Endothelial cell (in vitro differentiated cells): ENCODE results near the gene CAB39. TPM values are rescaled to one million over a fixed set of nuclear protein-coding genes. Genes with fewer than 3 reads are reported as not detected.

ENCODE experiments used
- DNase-seq: peaks from one replicate; pipeline ENCODE4 v3.0.0; 2021; ENCODE audit warnings: low spot score
- H3K27ac Mint-ChIP-seq: one replicate; pipeline ENCODE4 v1.8.0; 2021; ENCODE audit warnings: mixed read lengths, inconsistent platforms; ENCODE audit not compliant: unreplicated experiment
- H3K27me3 Mint-ChIP-seq: one replicate; pipeline ENCODE4 v1.8.0; 2021; ENCODE audit warnings: mild to moderate bottlenecking, moderate library complexity, mixed read lengths, inconsistent platforms; ENCODE audit not compliant: unreplicated experiment
- H3K36me3 Mint-ChIP-seq: one replicate; pipeline ENCODE4 v1.8.0; 2021; ENCODE audit warnings: mild to moderate bottlenecking, low read depth, mixed read lengths, inconsistent platforms; ENCODE audit not compliant: unreplicated experiment
- H3K4me1 Mint-ChIP-seq: one replicate; pipeline ENCODE4 v1.8.0; 2021; ENCODE audit warnings: mild to moderate bottlenecking, mixed read lengths, inconsistent platforms; ENCODE audit not compliant: unreplicated experiment
- H3K4me3 Mint-ChIP-seq: one replicate; pipeline ENCODE4 v1.8.0; 2021; ENCODE audit warnings: mild to moderate bottlenecking, mixed read lengths, inconsistent platforms; ENCODE audit not compliant: unreplicated experiment
- H3K9me3 Mint-ChIP-seq: one replicate; pipeline ENCODE4 v1.8.0; 2021; ENCODE audit warnings: mixed read lengths, inconsistent platforms; ENCODE audit not compliant: unreplicated experiment
- total RNA-seq: library from RNA; stranded (reverse); fragmentation: NEBNext Ultra II Directional; extraction: Animal tissue kit (Norgen Biotek cat#: 25700); gene quantifications from one replicate; pipeline ENCODE4 v1.2.1, GENCODE V29; 2021; ENCODE audit not compliant: unreplicated experiment
- TF ChIP-seq, protein P1 (sequence below): fragments of 200-600 bp; sonication (generic); IDR thresholded peaks from one replicate; pipeline ENCODE4 v1.5.0; 2021; ENCODE audit warnings: antibody characterized with exemption; ENCODE audit not compliant: unreplicated experiment

CAB39 gene
- total RNA-seq, 1 donor from 2014 or later: 48.7 TPM

DNA sequence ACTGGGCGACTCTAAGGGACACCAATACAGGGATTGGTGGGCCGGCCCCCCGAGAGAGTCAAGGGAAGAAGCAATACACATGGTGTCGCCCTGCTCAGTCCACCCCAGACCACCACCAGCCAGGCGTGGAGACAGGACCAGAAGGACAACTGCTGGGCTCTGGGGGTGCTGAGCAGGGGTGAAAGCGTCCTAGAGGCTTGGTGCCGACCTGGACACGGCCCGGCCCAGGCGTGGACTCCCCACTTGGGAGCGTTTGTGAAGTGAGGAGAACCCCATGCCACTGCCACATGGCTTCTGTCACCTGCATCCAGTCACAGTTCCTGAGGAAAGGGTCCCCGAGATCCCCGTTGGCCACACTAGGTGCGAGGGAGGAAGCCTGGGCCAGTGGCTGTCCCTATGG lies 116.7 kb downstream of the CAB39 start:
- H3K36me3 Mint-ChIP-seq: peaks cover 4% of the 10 kb centered on the region
- H3K9me3 Mint-ChIP-seq: no peaks in the 10 kb centered on the region
- H3K27me3 Mint-ChIP-seq: peaks cover 7% of the 10 kb centered on the region
- no peak for DNase-seq
- no peaks in the 10 kb centered on the region for H3K4me1 Mint-ChIP-seq
- no peak overlapping the region for H3K4me3 Mint-ChIP-seq
- TF ChIP-seq, protein P1, sequence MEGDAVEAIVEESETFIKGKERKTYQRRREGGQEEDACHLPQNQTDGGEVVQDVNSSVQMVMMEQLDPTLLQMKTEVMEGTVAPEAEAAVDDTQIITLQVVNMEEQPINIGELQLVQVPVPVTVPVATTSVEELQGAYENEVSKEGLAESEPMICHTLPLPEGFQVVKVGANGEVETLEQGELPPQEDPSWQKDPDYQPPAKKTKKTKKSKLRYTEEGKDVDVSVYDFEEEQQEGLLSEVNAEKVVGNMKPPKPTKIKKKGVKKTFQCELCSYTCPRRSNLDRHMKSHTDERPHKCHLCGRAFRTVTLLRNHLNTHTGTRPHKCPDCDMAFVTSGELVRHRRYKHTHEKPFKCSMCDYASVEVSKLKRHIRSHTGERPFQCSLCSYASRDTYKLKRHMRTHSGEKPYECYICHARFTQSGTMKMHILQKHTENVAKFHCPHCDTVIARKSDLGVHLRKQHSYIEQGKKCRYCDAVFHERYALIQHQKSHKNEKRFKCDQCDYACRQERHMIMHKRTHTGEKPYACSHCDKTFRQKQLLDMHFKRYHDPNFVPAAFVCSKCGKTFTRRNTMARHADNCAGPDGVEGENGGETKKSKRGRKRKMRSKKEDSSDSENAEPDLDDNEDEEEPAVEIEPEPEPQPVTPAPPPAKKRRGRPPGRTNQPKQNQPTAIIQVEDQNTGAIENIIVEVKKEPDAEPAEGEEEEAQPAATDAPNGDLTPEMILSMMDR: no peak
- H3K27ac Mint-ChIP-seq: no peak overlapping the region

GRCh38 chr2:230829959-230830358 lies 117.3 kb downstream of the CAB39 start:
- no peak for DNase-seq
- Mint-ChIP-seq H3K9me3 (no peaks in the 10 kb centered on the region), H3K27me3 (peaks cover 7% of the 10 kb centered on the region), H3K4me3 (no peak overlapping the region), H3K27ac (no peak overlapping the region), H3K36me3 (peaks cover 4% of the 10 kb centered on the region), H3K4me1 (no peaks in the 10 kb centered on the region)
- TF ChIP-seq, protein P1: no peak

- TF ChIP-seq, protein P1: no peak
- no peak for DNase-seq
- Mint-ChIP-seq H3K4me1 (no peaks in the 10 kb centered on the region), H3K9me3 (no peaks in the 10 kb centered on the region), H3K27me3 (peaks cover 7% of the 10 kb centered on the region), H3K4me3 (no peak overlapping the region), H3K36me3 (peaks cover 4% of the 10 kb centered on the region), H3K27ac (no peak overlapping the region)
Measured at GRCh38 chr2:230830428-230830827, 117.8 kb downstream of the CAB39 start.

- TF ChIP-seq, protein P1: no peak
- H3K9me3 Mint-ChIP-seq: no peaks in the 10 kb centered on the region
- H3K36me3 Mint-ChIP-seq: peaks cover 5% of the 10 kb centered on the region
- H3K4me3 Mint-ChIP-seq: no peak overlapping the region
- DNase-seq: no peak
- peaks cover 7% of the 10 kb centered on the region for H3K27me3 Mint-ChIP-seq
- H3K4me1 Mint-ChIP-seq: no peaks in the 10 kb centered on the region
- no peak overlapping the region for H3K27ac Mint-ChIP-seq
Measured at GRCh38 chr2:230840301-230840700, 127.7 kb downstream of the CAB39 start.

- Mint-ChIP-seq H3K27ac (no peak overlapping the region), H3K27me3 (peaks cover 6% of the 10 kb centered on the region), H3K9me3 (no peaks in the 10 kb centered on the region), H3K4me3 (no peak overlapping the region), H3K36me3 (peaks cover 5% of the 10 kb centered on the region), H3K4me1 (no peaks in the 10 kb centered on the region)
- TF ChIP-seq, protein P1: no peak
- no peak for DNase-seq
Measured at GRCh38 chr2:230842473-230842872, 129.8 kb downstream of the CAB39 start.
